Endothelial cell of umbilical vein (primary cell): Measurements from ENCODE around the gene GLI1.

Source experiments
- EZH2 ChIP-seq: IDR thresholded peaks from 2 replicates; pipeline ENCODE4 v1.6.1; 2012; ENCODE audit warnings: borderline replicate concordance, low read depth, mild to moderate bottlenecking, moderate library complexity, low read length, inconsistent platforms; ENCODE audit not compliant: severe bottlenecking
- FOS ChIP-seq: IDR thresholded peaks from 2 replicates; pipeline ENCODE4 v1.6.1; 2011; ENCODE audit warnings: mild to moderate bottlenecking, low read length, moderate library complexity, borderline replicate concordance; ENCODE audit not compliant: insufficient read depth
- GATA2 ChIP-seq: IDR thresholded peaks from 2 replicates; pipeline ENCODE4 v1.7.0; 2011; ENCODE audit warnings: low read depth, mild to moderate bottlenecking, moderate library complexity, mixed read lengths, low read length; ENCODE audit not compliant: insufficient read length, insufficient read depth
- JUN ChIP-seq: IDR thresholded peaks from 2 replicates; pipeline ENCODE4 v1.6.1; 2011; ENCODE audit warnings: borderline replicate concordance, low read depth; ENCODE audit not compliant: insufficient read length, insufficient read depth
- MYC ChIP-seq: IDR thresholded peaks from one replicate; pipeline ENCODE4 v1.6.1; 2011; ENCODE audit warnings: mild to moderate bottlenecking, low read depth, low read length
- POLR2A ChIP-seq: IDR thresholded peaks from 2 replicates; pipeline ENCODE4 v1.6.1; 2012; ENCODE audit warnings: low read depth, mild to moderate bottlenecking, control low read depth, low read length
- POLR2AphosphoS5 ChIP-seq: IDR thresholded peaks from 2 replicates; pipeline ENCODE4 v1.6.1; 2012; ENCODE audit warnings: low read depth, mild to moderate bottlenecking, control low read depth, low read length, moderate library complexity; ENCODE audit not compliant: insufficient read depth
- TF ChIP-seq, protein P1 (sequence below), 2 donors: IDR thresholded peaks; 1 replicate in 1 of 2; 2 replicates in 1 of 2; pipeline ENCODE4 v1.5.1; 2011; ENCODE audit warnings: low read length in 2 of 2, mild to moderate bottlenecking in 2 of 2, moderate library complexity in 2 of 2, control low read depth in 1 of 2, inconsistent platforms in 1 of 2, low read depth in 1 of 2; ENCODE audit not compliant: insufficient read depth in 1 of 2; ENCODE audit errors: extremely low read depth in 1 of 2
- TF ChIP-seq, protein P2 (sequence below): IDR thresholded peaks from 2 replicates; pipeline ENCODE4 v1.6.1; 2011; ENCODE audit not compliant: insufficient read depth, insufficient read length

DNA sequence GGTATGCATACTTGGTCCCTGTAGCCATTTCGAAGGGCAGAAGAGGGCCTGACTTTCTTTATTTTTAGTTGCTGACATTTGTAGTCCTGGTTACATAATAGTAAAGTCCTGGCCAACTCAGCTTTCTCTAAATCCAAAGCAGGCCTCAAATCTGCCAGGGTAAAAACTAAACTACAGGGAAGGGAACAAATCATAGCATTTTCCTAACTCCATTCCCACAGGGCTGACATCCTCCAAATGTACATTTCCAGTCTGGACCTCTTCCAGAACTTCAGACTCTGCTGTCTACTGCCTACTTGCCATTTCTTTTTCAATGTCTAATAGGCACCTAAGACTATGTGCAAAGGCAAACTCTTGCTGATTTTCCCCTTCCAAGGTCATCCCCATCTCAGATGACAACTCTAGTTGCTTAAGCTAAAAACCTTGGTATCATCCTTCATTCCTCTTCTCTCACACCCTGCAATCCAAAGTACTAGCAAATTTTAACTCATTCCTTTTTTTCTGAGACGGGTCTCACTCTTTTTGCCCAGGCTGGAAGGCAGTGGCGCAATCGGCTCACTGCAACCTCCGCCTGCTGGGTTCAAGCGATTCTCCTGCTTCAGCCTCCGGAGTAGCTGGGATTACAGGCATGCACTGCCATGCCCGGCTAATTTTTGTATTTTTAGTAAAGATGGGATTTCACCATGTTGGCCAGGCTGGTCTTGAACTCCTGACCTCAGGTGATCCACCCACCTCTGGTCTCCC lies 58.8 kb downstream of the GLI1 start:
- TF ChIP-seq, protein P1, sequence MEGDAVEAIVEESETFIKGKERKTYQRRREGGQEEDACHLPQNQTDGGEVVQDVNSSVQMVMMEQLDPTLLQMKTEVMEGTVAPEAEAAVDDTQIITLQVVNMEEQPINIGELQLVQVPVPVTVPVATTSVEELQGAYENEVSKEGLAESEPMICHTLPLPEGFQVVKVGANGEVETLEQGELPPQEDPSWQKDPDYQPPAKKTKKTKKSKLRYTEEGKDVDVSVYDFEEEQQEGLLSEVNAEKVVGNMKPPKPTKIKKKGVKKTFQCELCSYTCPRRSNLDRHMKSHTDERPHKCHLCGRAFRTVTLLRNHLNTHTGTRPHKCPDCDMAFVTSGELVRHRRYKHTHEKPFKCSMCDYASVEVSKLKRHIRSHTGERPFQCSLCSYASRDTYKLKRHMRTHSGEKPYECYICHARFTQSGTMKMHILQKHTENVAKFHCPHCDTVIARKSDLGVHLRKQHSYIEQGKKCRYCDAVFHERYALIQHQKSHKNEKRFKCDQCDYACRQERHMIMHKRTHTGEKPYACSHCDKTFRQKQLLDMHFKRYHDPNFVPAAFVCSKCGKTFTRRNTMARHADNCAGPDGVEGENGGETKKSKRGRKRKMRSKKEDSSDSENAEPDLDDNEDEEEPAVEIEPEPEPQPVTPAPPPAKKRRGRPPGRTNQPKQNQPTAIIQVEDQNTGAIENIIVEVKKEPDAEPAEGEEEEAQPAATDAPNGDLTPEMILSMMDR (IDR thresholded peaks at IDR 0.05; ENCODE audit: extremely low read depth in 1 of 2, insufficient read depth in 1 of 2, low read depth in 1 of 2, low read length in 2 of 2), result no peak
- no peak for TF ChIP-seq POLR2A
- TF ChIP-seq POLR2AphosphoS5, result no peak
- TF ChIP-seq EZH2, result no peak
- TF ChIP-seq JUN, result no peak
- no peak for TF ChIP-seq FOS
- TF ChIP-seq, protein P2, sequence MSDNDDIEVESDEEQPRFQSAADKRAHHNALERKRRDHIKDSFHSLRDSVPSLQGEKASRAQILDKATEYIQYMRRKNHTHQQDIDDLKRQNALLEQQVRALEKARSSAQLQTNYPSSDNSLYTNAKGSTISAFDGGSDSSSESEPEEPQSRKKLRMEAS, result no peak
- TF ChIP-seq GATA2, result no peak
- TF ChIP-seq MYC, result no peak
